D341Med (cell line): ENCODE measurements around the gene P2RX6.
"Not testable (repeated sequence)": the region's sequence is repeated elsewhere in the genome, so short reads cannot be mapped to it uniquely, and the experiment has no call there.

Experiments used
- DNase-seq: peaks from one replicate; pipeline ENCODE4 v3.0.0; 2012; ENCODE audit warnings: low spot score

P2RX6 gene

GRCh38 chr22:21014726-21015465, at the start of gene P2RX6:
Gene P2RX6, plus strand, starts transcription at chr22:21015165. Its CDS starts 10 bp downstream, at chr22:21015175.
- DNase-seq = no peak

- no peak for DNase-seq
These were observed 48.8 kb upstream of the P2RX6 start for GRCh38 chr22:20965888-20966855.

GRCh38 chr22:20966883-20967696, 47.9 kb upstream of the P2RX6 start, which contains the start of gene AIFM3:
Gene AIFM3, plus strand, starts transcription at chr22:20967255. Its CDS starts 690 bp downstream, at chr22:20967945.
- DNase-seq = no peak

- no peak for DNase-seq
These were observed 47.2 kb upstream of the P2RX6 start for GRCh38 chr22:20967697-20968211.

- DNase-seq = no peak
These were observed 46.5 kb upstream of the P2RX6 start for GRCh38 chr22:20968281-20968977.

GRCh38 chr22:20970939-20971657, 43.9 kb upstream of the P2RX6 start:
- DNase-seq = no peak

GRCh38 chr22:20972014-20972694, 42.8 kb upstream of the P2RX6 start:
- DNase-seq = not testable (repeated sequence)

GRCh38 chr22:20972933-20973577, 41.9 kb upstream of the P2RX6 start:
- no peak for DNase-seq

GRCh38 chr22:20973634-20974286, 41.2 kb upstream of the P2RX6 start:
- no peak for DNase-seq

- DNase-seq = no peak
These were observed 40.5 kb upstream of the P2RX6 start for GRCh38 chr22:20974336-20974955.

GRCh38 chr22:20975541-20976290, 39.2 kb upstream of the P2RX6 start:
- no peak for DNase-seq

GRCh38 chr22:20976291-20976877, 38.6 kb upstream of the P2RX6 start:
- DNase-seq = no peak

- no peak for DNase-seq
These were observed 37.9 kb upstream of the P2RX6 start for GRCh38 chr22:20977019-20977418.

GRCh38 chr22:20977516-20978170, 37.3 kb upstream of the P2RX6 start:
- DNase-seq = no peak

GRCh38 chr22:20978419-20978818, 36.5 kb upstream of the P2RX6 start:
- no peak for DNase-seq

- DNase-seq = no peak
These were observed 35.6 kb upstream of the P2RX6 start for GRCh38 chr22:20979243-20979809.
